ENCODE measurements around the gene CYP24A1.

DNA sequence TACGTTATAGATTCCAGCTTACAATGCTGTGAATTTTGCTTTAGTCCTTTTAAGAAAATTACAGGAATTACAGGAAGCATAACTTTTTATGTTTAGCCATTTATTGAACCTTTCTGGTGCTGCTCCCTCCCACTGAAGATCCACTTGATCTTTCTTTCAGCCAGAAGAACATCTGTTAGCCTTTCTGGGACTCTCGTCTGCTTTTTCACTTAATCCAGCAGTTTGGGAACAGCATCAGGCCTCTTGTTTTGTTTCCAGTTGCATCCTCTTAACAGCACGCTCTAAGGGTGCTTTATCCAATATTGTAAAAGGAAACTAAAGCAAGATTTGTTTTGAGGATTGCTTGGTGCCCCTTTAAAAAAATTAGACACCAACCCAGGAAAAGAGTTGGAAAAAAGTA lies 10.3 kb upstream of the CYP24A1 start:
- TF ChIP-seq, protein P1, sequence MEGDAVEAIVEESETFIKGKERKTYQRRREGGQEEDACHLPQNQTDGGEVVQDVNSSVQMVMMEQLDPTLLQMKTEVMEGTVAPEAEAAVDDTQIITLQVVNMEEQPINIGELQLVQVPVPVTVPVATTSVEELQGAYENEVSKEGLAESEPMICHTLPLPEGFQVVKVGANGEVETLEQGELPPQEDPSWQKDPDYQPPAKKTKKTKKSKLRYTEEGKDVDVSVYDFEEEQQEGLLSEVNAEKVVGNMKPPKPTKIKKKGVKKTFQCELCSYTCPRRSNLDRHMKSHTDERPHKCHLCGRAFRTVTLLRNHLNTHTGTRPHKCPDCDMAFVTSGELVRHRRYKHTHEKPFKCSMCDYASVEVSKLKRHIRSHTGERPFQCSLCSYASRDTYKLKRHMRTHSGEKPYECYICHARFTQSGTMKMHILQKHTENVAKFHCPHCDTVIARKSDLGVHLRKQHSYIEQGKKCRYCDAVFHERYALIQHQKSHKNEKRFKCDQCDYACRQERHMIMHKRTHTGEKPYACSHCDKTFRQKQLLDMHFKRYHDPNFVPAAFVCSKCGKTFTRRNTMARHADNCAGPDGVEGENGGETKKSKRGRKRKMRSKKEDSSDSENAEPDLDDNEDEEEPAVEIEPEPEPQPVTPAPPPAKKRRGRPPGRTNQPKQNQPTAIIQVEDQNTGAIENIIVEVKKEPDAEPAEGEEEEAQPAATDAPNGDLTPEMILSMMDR (IDR thresholded peaks at IDR 0.05) = no peak
- no peak for TF ChIP-seq EP300 (IDR thresholded peaks at IDR 0.05)

Data from ovary (tissue), 3 donors.